Central memory CD8-positive, alpha-beta T cell (primary cell): ENCODE measurements around the gene WIPF1.
A peak's percentile ranks its signal among the peaks of the same experiment; 100 is the strongest.

Experiments
- ATAC-seq: fragments of 150-1000 bp; cut with Tn5 transposase; replicated peaks from 2 replicates; pipeline ENCODE4 v1.10.0; 2022; ENCODE audit warnings: mild to moderate bottlenecking, moderate FRiP score, moderate number of reproducible peaks; ENCODE audit not compliant: poor library complexity, severe bottlenecking; ENCODE audit errors: extremely low read depth
- DNase-seq, 2 donors: peaks; one replicate each; pipeline ENCODE4 v3.0.0; 2021; ENCODE audit warnings: low spot score in 2 of 2
- H3K27ac Mint-ChIP-seq: one replicate; pipeline ENCODE4 v1.8.0; 2022; ENCODE audit warnings: low read depth, mild to moderate bottlenecking, moderate library complexity, mixed read lengths
- H3K27me3 Mint-ChIP-seq: one replicate; pipeline ENCODE4 v1.8.0; 2022; ENCODE audit warnings: mixed read lengths
- H3K36me3 Mint-ChIP-seq: one replicate; pipeline ENCODE4 v1.8.0; 2022; ENCODE audit warnings: mild to moderate bottlenecking, moderate library complexity, mixed read lengths; ENCODE audit not compliant: insufficient read depth
- H3K4me1 Mint-ChIP-seq: one replicate; pipeline ENCODE4 v1.8.0; 2022; ENCODE audit warnings: mixed read lengths
- H3K4me3 Mint-ChIP-seq: one replicate; pipeline ENCODE4 v1.8.0; 2022; ENCODE audit warnings: mild to moderate bottlenecking, moderate library complexity, mixed read lengths
- H3K9me3 Mint-ChIP-seq: one replicate; pipeline ENCODE4 v1.8.0; 2022; ENCODE audit warnings: mixed read lengths

WIPF1 gene

DNA sequence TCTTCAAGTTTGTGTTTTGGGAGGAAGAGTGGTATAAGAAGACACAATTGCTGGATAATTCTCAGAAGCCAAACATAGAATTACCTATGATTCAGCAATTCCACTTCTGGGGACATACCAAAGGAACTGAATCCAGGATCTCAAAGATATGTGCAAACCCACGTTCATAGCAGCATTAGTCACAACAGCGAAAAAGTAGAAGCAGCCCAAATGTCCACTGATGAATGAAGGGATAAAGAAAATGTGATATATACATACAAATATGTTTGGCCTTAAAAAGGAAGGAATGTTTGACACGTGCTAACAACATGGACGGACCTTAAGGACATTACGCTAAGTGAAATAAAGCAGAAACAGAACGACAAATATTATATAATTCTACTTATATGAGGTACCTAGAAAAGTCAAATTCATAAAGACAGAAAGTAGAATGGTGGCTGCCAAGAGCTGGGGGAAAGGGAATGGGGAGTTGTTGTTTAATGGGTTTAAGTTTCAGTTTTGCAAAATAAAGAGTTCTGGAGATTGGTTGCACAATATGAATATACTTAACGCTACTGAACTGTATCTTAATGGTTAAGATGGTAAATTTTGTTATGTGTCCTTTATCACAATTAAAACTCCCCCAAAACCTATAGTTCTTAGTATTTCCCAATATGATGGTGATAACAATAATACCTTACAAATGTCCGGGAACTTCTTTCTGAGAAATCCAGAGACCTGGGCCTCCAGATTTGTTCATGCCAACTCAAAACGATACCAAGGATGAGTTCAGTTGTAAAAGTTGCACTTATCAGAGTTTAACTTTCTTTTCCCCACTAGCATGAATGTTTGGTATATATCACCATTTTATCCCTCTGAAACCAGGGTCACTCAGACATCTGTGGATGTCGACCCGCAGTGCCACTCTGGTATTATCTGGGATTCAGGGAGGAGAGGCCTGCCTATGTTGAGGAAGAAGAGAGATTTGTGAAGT lies 33.7 kb upstream of the WIPF1 start:
- peak overlapping the region; percentile 94 for H3K4me3 Mint-ChIP-seq
- peaks cover 78% of the 10 kb centered on the region for H3K4me1 Mint-ChIP-seq
- no peaks in the 10 kb centered on the region for H3K9me3 Mint-ChIP-seq
- H3K27me3 Mint-ChIP-seq: no peaks in the 10 kb centered on the region
- peak overlapping the region; percentile 80 for H3K27ac Mint-ChIP-seq
- DNase-seq: no peak
- no peak for ATAC-seq
- H3K36me3 Mint-ChIP-seq: peaks cover 29% of the 10 kb centered on the region

DNA sequence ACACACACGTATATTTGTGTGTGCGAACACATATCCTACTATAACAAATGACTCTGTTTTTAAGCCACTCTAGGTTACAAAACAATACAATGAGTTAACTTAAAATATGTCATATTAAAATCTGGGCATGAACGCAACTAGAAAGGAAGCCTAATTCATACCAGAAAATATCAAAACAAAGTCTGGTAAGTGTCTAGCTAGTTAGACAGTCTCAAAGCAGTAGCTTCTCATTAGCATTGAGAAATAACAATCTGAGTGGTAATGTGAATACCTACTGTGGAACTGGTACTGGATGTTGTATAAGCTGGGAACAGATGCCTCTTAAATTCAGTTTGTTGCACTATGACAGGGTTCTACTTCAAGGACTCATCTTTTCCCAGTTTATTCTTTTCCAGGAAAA lies 32.5 kb upstream of the WIPF1 start:
- peaks cover 78% of the 10 kb centered on the region for H3K4me1 Mint-ChIP-seq
- ATAC-seq: no peak
- no peak for DNase-seq
- no peaks in the 10 kb centered on the region for H3K27me3 Mint-ChIP-seq
- H3K4me3 Mint-ChIP-seq: peak overlapping the region; percentile 36
- H3K36me3 Mint-ChIP-seq: peaks cover 31% of the 10 kb centered on the region
- peak overlapping the region; percentile 80 for H3K27ac Mint-ChIP-seq
- H3K9me3 Mint-ChIP-seq: no peaks in the 10 kb centered on the region

DNA sequence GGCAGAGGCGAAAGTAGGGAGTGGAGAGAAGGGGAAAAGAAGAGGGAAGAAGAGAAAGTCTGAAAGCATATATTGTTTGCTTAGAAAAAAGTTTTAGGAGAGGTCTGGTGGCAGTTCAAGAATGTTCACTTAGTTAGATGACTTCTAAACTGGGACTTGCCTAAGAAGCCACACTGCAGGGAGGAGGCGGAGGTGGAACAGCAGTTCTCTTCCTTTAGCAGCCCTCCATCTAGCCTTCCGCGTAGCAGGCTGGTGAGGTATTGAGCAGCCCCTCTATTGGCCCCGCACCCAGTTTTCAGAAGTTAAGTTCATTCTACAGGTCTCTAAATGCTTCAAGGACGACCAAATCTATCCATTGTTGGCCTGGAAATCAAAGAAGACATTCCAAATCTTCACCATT lies 31.9 kb upstream of the WIPF1 start:
- no peak overlapping the region for H3K27ac Mint-ChIP-seq
- peaks cover 30% of the 10 kb centered on the region for H3K36me3 Mint-ChIP-seq
- H3K27me3 Mint-ChIP-seq: no peaks in the 10 kb centered on the region
- H3K9me3 Mint-ChIP-seq: no peaks in the 10 kb centered on the region
- ATAC-seq (no peak), DNase-seq (no peak)
- peak overlapping the region; percentile 36 for H3K4me3 Mint-ChIP-seq
- peaks cover 73% of the 10 kb centered on the region for H3K4me1 Mint-ChIP-seq

DNA sequence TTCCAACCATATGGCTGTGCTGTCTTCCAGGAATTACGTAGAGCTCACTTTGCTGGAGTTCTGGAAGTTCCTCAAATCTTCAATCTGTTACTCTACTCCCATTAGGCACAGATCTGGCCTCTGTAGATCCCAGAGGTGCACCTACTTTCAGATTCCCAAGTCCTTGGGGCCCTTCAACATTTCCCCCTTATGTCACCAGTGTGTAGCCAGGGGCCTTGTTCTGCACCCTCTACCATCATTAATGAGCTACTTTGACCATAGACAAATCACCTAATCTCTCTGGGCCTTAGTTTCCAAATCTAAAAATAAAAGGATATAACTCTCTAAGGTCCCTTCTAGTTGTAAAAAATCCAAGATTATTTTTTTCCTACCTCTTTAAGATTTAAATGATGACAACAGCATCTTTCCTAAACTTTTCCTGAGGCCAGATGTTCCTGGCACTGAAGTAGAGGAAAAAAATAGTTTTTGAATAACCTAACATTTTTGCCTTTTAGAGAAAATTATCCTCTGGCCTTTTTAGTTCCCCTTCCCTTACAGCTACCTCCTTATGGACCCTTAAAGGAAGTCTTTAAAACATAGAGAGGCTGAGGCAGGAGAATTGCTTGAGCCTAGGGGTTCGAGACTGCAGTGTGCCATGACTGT lies 31.0 kb upstream of the WIPF1 start:
- peak overlapping the region; percentile 33 for H3K27ac Mint-ChIP-seq
- H3K4me1 Mint-ChIP-seq: peaks cover 74% of the 10 kb centered on the region
- no peak overlapping the region for H3K4me3 Mint-ChIP-seq
- peaks cover 31% of the 10 kb centered on the region for H3K36me3 Mint-ChIP-seq
- ATAC-seq (no peak), DNase-seq (no peak)
- H3K27me3 Mint-ChIP-seq: no peaks in the 10 kb centered on the region
- no peaks in the 10 kb centered on the region for H3K9me3 Mint-ChIP-seq

DNA sequence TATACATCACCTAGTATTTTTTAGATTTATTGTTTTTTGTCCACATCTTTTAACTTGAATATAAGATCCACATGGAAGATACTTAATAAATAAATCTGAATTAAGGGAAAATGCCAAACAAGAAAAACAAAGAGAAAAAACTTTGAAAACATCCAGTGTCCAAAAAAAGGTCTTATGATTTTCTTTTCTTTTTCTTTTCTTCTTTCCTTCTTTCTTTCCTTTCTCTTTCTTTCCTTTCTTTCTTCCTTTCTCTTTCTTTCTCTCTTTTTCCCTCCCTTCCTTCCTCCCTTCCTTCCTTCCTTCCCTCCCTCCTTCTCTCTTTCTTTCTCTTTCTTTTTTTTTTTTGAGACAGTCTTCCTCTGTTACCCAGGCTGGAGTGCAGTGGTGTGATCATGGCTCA lies 29.6 kb upstream of the WIPF1 start:
- peaks cover 65% of the 10 kb centered on the region for H3K4me1 Mint-ChIP-seq
- H3K9me3 Mint-ChIP-seq: no peaks in the 10 kb centered on the region
- peak overlapping the region; percentile 40 for H3K4me3 Mint-ChIP-seq
- no peaks in the 10 kb centered on the region for H3K27me3 Mint-ChIP-seq
- DNase-seq (no peak), ATAC-seq (no peak)
- peak overlapping the region; percentile 35 for H3K27ac Mint-ChIP-seq
- peaks cover 28% of the 10 kb centered on the region for H3K36me3 Mint-ChIP-seq

DNA sequence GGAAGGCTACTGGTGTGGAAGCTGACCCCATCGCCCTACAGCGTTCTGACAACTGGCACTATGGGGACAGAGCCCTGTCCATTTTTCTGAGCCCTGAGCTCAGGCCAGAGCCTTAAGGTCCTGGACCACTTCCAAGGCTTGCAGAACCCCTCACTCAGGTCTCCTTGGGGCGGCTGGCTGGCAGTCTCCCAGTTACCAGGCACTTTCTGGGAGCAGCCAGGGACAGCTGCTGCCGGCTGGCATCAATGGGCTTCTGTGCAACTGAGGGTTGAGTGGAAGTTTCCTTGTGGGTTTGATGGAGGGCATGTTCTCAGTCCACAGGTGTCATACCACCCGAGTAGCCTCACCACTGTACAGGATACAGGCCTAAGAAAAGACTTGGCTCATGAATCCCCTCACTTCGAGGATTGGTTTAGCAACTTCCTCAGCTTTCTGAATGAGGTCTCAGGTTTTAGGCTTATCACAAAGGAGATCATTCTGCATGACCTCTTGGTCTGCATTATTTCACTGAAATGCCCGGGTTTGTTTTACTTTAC lies 27.4 kb upstream of the WIPF1 start:
- no peak for DNase-seq
- H3K36me3 Mint-ChIP-seq: peaks cover 29% of the 10 kb centered on the region
- no peak for ATAC-seq
- no peak overlapping the region for H3K4me3 Mint-ChIP-seq
- peaks cover 54% of the 10 kb centered on the region for H3K4me1 Mint-ChIP-seq
- H3K27me3 Mint-ChIP-seq: no peaks in the 10 kb centered on the region
- no peak overlapping the region for H3K27ac Mint-ChIP-seq
- no peaks in the 10 kb centered on the region for H3K9me3 Mint-ChIP-seq

DNA sequence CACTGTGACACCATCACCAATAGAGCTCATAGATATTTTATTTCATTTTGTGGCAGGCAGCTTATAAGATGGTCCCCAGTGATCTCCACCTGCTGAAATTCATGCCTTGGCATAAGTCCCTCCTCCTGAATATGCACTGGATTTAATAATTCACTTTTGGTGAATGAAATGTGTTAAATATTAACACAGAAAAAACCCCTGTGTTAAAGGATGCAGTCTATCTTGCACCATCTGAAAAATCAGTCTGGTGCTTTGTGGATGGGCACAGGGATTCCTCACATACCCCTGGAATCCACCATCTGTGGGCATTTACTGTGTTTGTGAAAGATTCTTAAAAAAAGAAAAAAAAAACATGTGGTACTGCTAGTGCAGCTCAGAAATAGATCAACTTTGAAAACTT lies 26.1 kb upstream of the WIPF1 start:
- Mint-ChIP-seq H3K4me1 (peaks cover 47% of the 10 kb centered on the region), H3K4me3 (no peak overlapping the region), H3K27ac (peak overlapping the region; percentile 45), H3K27me3 (no peaks in the 10 kb centered on the region), H3K9me3 (no peaks in the 10 kb centered on the region), H3K36me3 (peaks cover 24% of the 10 kb centered on the region)
- ATAC-seq (peak; percentile 36), DNase-seq (no peak)

DNA sequence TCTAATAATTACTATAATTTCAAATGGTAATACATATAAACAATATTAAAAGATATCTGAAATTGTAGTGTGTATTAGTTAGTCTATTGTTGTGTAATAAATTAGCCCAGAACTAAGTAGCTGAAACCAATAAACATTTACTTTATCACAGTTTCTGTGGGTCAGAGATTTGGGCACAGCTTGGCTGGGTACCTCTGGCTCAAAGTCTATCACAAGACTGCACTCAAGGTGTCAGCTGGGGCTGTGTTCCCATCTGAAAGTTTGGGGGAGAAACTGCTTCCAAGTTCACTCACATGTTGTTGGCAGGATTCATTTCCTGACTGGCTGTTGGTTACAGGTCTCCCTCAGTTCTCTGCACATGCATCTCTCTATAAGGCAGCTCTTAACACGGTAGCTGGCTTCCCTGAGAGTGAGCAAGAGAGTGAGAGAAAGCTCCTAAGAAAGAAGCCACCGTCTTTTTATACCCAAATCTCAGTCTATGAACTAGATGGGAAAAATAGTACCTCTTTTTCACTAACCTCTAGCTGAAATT lies 25.6 kb upstream of the WIPF1 start:
- H3K27me3 Mint-ChIP-seq: no peaks in the 10 kb centered on the region
- peaks cover 47% of the 10 kb centered on the region for H3K4me1 Mint-ChIP-seq
- no peak overlapping the region for H3K4me3 Mint-ChIP-seq
- H3K9me3 Mint-ChIP-seq: no peaks in the 10 kb centered on the region
- DNase-seq: no peak
- H3K36me3 Mint-ChIP-seq: peaks cover 24% of the 10 kb centered on the region
- H3K27ac Mint-ChIP-seq: no peak overlapping the region
- no peak for ATAC-seq

DNA sequence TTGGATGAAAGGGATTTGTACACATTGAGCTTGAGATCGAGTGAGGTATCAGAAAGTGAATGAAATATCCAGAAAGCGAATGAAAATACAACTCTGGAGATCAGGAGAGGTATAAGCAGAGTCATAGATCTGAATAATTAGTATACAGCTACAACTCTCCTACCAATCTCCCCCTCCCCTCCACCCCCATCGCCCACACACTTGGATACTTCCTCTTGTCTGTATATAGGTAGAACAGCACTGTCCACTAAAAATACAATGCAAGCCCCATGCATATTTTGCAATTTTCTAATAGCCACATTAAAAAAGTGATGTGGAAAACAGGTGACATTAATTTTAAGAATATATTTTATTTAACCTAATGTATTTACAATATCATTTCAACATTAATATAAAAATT lies 23.7 kb upstream of the WIPF1 start:
- Mint-ChIP-seq H3K36me3 (peaks cover 21% of the 10 kb centered on the region), H3K4me1 (peaks cover 47% of the 10 kb centered on the region), H3K27me3 (no peaks in the 10 kb centered on the region), H3K9me3 (no peaks in the 10 kb centered on the region), H3K4me3 (no peak overlapping the region), H3K27ac (peak overlapping the region; percentile 15)
- ATAC-seq (no peak), DNase-seq (no peak)

DNA sequence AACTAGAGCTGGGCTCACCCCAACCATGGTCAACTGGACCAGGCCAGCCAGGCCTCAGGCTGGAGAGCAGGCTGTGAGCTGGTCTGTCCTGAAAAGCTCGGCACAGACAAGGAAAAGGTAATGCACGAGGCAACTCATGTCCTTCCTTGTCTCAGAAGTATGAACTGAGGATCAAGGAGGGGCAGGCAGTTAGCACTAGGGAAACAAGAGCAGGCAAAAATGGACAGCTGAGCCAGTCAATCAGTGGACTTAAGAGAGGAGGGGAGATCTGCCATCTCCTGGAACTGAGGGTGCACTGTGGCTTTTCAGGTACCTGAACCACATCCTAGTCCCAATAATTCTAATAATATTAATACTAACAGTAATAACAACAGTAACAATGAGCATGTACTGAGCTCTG lies 20.6 kb upstream of the WIPF1 start:
- Mint-ChIP-seq H3K4me1 (peaks cover 63% of the 10 kb centered on the region), H3K9me3 (no peaks in the 10 kb centered on the region), H3K27ac (no peak overlapping the region), H3K4me3 (peak overlapping the region; percentile 39), H3K27me3 (no peaks in the 10 kb centered on the region), H3K36me3 (peaks cover 23% of the 10 kb centered on the region)
- ATAC-seq: no peak
- no peak for DNase-seq

DNA sequence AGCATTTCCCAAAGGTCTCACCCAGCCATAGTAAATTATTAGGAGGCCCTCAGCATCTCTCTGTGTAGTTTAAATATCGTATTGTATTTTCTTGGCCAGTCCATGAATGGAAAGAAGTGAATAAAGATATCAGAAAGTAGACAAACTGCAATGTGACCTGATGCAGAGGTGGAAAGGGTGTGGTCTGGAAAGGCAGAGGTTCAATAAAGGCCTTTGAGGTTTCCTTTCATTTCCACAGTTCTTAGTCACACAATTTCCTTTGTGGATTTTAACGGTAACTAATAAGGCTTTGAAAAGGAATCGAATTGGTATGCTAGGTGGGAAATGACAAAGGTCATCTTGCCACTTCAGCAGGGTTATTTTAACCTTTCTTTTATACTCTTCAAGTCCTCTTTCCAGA lies 20.1 kb upstream of the WIPF1 start:
- peak overlapping the region; percentile 39 for H3K4me3 Mint-ChIP-seq

DNA sequence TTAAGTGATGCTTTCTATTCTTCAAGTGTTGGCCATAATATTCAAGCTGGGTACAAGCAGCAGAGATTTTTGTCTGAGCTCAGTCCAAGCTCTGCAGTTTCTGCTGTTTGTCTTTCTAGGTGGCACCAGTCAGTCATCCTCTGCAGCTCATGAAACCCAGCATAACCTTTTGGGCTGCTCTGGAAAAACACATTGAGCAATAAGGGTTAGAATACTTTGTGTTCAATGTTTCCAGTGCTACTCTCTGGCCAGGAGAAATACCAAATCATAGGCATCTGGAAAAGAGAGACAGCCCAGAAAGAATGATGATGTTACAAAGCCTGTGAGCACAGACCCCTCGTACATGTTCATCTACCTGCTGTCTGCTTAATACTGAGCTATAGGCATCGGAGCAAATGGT lies 19.5 kb upstream of the WIPF1 start:
- H3K36me3 Mint-ChIP-seq: peaks cover 23% of the 10 kb centered on the region
- no peaks in the 10 kb centered on the region for H3K9me3 Mint-ChIP-seq
- ATAC-seq: no peak

More for the DNA sequence above, 20.1 kb upstream of the WIPF1 start:
- Mint-ChIP-seq H3K36me3 (peaks cover 26% of the 10 kb centered on the region), H3K27me3 (no peaks in the 10 kb centered on the region), H3K4me1 (peaks cover 64% of the 10 kb centered on the region), H3K27ac (peak overlapping the region; percentile 69), H3K9me3 (no peaks in the 10 kb centered on the region)
- ATAC-seq (no peak), DNase-seq (no peak)

More for the DNA sequence above, 19.5 kb upstream of the WIPF1 start:
- peak overlapping the region; percentile 39 for H3K4me3 Mint-ChIP-seq
- H3K27me3 Mint-ChIP-seq: no peaks in the 10 kb centered on the region
- H3K27ac Mint-ChIP-seq: peak overlapping the region; percentile 69
- peaks cover 70% of the 10 kb centered on the region for H3K4me1 Mint-ChIP-seq
- no peak for DNase-seq
